Measurements from ENCODE around the gene ZFR2.

Gene ZFR2

GRCh38 chr19:3873151-3873550 lies 4.3 kb upstream of the ZFR2 start:
- no peak for DNase-seq

DNA sequence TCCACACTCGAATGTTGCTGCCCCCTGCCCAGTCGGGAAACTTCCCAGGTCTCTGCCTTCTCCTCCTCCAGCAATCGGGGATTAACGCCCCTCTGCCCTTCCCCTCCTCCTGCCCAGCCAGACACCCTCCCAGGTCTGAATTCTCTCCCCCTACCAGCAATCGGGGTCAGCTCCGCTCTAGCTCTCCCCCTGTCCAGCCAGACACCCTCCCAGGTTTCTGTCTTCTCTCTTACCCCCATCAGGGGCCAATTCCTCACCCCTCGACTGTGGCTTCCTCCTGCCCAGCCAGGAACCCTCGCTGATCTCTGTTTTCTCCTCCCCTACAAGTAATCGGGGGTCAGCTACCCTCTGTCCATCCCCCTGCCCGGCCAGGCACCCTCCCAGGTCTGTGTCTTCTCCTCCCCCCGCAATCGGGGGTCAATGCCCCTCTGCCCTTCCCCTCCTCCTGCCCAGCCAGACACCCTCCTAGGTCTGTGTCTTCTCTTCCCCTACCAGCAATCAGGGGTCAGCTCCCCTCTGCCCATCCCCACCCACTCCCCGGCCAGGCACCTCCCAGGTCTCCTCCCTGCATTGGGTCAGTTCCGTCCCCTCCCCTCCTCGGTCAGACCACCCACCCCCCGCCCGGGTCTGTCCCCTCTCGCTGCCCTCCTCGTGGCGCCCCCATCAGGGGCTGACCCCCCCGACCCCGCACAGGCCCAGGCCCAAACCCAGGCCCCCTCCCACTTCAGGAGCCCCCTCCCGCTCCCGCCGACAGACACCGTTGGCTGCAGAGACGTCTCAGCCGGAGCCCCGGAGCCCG lies 668 bp downstream of the ZFR2 start:
- no peak for DNase-seq

DNA sequence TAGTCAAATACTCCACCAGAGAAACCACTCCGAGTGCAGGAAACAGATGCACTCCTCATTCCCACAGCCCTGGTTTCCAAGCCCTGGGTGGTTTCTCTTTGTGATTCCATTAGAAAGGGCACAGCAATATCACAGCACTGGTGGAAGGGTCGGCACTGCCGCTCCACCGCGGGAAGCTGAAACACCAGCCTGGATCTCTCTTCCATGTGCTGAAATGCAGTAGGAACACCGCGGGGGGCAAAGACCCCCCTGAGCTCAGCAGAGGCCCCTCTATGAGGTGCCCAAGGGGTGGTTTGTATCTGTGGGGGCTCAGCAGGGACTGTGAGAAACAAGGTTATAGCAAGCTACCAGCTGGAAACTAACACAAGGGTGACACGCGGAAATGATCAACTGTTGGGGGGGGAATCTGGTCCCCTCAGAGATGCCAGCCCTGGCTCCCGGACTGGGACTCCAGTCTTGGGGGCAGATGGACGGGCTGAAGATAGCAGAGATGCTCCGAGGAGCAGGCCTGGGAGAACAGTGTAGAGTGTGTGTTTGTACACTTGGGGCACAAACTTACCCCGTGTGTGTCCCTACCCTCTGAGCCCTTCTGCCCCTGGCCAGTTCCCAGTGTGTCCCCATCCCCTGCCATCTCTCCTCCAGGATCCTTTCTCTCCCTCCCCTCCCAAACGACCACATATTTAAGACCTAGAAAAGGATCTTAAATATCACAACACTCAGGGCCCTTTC lies 1.8 kb downstream of the ZFR2 start:
- DNase-seq: no peak

GRCh38 chr19:3863648-3864047 lies 5.2 kb downstream of the ZFR2 start:
- no peak for DNase-seq

DNA sequence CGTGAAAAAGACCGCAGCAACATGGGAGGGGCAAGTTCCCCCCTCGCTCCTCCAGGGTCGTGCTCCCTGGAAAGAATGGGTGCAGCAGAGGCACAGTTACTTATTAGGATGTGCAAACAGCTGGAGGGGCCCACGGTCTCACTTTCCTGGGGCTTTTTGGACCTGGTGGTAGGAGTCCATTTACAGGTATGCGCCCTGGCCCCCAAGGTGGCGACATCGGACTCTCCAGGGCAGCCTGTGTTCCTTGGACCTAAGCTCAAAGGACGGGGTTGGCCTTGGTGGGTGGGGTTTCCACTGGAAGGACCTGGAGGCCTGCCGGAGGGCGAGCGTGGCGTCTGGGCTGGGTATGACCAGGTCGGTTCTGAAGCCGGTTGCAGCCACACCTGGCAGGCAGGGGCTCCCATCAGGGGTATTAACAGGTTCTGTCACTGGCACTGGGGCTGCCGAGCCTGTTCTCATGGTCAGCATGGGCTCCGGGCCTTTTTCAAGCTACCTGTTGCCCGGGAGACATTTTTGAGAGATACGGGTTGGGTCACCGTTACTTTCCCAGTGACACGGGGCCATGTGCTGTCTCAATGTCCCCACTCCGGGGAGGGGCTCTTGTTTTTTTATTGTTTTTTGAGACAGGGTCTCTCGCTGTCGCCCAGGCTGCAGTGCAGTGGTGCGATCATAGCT lies 5.9 kb downstream of the ZFR2 start:
- no peak for DNase-seq

DNA sequence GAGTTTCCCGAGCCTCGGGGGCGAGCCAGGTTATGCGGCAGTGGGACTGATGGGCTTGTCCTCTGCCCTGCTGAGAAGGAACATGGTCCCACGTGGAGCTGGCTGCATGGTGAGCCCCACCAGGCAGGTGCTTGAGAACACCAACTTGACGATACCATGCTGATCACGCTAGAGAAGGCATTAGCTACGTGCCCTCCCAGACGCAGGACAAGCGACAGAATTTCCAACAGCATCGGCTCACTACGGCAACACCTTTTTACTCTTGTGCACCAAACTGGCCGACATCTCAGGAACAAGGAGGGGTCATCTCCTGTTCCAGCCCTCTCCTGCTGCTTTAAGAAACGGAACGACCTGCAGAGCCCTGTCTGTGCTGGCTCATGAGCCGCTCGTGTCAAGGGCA lies 8.3 kb downstream of the ZFR2 start:
- no peak for DNase-seq

GRCh38 chr19:3857449-3858003 lies 11.3 kb downstream of the ZFR2 start:
- no peak for DNase-seq

DNA sequence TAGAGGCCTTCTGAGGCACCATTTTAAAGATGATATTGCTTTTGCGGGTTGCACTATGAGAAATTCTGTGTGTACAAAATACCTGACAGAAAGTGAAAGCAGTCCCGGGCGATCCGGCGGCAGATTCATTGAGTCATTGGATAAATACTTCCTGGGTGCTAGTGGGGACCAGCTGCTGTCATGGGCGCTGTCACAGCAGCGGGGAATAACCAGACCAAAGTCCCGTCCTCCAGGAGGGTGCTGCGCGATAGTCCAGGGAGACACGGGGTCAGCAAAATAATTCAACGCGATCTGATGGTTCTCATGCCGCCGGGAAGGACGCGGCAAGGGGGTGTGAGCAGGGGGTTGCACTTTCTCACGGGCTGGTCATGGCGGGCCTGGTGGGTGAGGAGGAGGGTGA lies 13.5 kb downstream of the ZFR2 start:
- no peak for DNase-seq

GRCh38 chr19:3852614-3853254 lies 16.1 kb downstream of the ZFR2 start:
- no peak for DNase-seq

- DNase-seq: no peak
These were observed 16.7 kb downstream of the ZFR2 start for GRCh38 chr19:3852177-3852511.

DNA sequence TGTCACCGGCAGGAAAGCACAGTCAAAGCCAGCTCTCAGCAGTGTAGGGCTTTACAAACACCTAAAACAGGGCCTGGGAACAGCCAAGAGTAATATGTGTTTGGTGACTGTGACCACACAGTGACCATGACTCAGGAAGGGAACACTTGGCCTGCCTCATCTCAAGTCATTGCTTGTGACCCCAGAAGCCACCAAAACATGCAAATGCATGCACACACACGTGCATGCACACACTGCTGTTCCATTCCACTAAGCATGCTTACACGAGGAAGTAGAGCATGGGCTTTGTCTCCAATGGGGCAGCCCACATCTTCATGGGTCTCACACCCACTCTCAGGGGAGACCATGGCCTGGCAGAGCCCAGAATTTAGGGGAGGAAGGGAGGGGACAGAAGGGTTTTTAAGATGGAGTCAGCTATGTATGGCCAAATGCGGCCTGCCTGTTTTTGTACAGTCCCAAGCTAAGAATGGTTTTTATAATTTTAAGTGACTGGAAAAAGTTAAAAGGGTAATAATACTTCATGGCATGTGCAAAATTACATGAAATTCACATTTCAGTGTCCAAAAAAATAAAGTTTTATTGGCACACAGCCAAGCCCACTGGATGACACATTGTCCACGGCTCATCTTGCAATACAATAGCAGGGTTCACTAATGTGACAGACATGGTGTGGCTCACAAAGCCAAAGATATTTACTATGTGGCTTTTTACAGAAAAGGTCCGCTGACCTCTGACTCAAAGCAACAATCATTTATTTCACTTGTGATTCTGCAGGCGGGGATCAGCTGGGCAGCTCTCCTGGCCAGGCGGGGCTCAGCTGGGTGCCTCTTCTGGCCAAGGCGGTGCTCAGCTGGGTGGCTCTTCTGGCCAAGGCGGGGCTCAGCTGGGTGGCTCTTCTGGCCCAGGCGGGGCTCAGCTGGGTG lies 17.3 kb downstream of the ZFR2 start:
- DNase-seq: no peak

GRCh38 chr19:3850320-3850972 lies 18.4 kb downstream of the ZFR2 start:
- no peak for DNase-seq

DNA sequence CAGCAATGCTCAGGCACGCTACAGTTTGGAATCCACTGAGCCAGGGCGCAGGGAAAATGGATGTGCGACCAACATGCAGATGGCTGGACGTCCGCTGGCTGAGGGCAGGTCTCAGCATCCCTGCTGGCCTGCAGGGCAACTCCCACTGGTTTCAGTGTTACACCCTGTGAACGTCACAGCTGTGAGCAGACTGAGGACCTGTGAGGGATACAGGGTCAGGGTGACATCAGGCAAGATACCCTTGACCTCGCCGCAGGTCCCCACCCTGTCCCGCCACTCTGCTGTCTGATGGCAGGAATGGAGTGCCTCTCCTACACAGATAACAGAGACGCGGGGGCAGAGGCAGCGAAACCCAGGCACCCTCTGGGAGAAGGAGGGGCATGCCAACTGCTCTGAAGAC lies 19.1 kb downstream of the ZFR2 start:
- DNase-seq: no peak

GRCh38 chr19:3849092-3849491 lies 19.7 kb downstream of the ZFR2 start:
- DNase-seq: no peak

DNA sequence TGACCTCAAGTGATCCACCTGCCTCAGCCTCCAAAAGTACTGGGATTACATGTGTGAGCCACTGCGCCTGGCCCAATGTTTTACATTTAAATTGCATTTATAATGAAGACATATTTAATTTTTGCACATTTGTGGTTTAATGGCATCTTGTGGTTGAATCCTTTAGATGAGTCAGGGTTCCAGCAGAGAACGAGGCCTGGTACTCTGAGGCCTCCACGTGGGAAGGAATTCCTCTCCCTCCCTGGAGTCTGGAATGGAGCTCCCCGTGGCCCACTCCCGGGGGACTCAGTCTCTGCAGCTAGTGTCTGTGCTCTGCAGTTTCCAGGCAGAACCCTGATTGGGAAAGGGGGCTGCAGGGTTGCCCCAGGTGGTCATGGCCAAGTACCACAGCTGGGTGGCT lies 24.2 kb downstream of the ZFR2 start:
- no peak for DNase-seq

- DNase-seq: no peak
These were observed 25.9 kb downstream of the ZFR2 start for GRCh38 chr19:3842948-3843347.

DNA sequence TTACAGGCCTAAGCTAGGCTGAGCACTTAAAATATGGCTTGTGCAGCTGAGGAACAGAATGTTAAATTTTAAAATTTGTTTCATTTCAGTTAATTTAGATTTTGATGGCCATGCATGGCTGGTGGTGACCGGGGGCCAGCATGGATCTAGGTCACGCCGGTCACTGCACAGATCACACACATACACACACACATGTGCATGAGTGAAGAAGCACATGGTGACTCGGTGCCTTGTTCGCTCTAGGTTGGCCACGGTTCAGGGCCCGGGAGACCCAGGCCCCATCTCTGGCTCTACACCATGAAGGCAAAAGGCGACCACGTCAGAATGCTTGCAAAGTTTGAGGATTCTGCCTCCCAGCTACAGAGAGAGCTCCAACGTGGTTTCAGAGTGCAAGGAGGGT lies 28.0 kb downstream of the ZFR2 start:
- no peak for DNase-seq

GRCh38 chr19:3839941-3840340 lies 28.9 kb downstream of the ZFR2 start:
- no peak for DNase-seq

- no peak for DNase-seq
These were observed 30.2 kb downstream of the ZFR2 start for GRCh38 chr19:3838661-3839060.

DNA sequence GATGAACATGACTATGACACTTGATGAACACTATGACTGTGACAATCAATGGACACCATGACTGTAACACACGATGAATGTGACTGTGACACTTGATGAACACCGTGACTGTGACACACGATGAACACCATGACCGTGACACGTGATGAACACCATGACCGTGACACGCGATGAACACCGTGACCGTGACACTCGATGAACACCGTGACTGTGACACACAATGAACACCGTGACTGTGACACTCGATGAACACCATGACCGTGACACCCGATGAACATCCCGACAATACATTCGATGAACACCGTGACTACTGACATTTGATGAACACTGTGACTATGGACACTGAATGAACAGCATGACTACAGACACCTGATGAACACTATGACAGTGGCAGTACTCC lies 30.9 kb downstream of the ZFR2 start:
- DNase-seq: no peak

DNA sequence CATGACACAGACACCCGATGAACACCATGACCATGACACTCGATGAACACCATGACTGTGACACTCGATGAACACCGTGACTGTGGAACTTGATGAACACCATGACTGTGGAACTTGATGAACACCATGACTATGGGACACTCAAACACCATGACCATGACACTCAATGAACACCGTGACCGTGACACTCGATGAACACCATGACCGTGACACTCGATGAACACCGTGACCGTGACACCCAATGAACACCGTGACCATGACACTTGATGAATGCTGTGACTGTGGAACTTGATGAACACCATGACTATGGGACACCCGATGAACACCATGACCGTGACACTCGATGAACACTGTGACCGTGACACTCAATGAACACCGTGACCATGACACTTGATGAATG lies 31.5 kb downstream of the ZFR2 start:
- no peak for DNase-seq

- DNase-seq: no peak
These were observed 32.0 kb downstream of the ZFR2 start for GRCh38 chr19:3836887-3837286.
